Posterior vena cava (tissue), 2 donors: ENCODE data around the gene GLG1. TPM values are rescaled to one million over a fixed set of nuclear protein-coding genes. Genes with fewer than 3 reads are reported as not detected.

Source experiments
- DNase-seq: peaks from one replicate; pipeline ENCODE4 v3.0.0-alpha.2; 2020; ENCODE audit warnings: low spot score
- intact Hi-C, 2 donors: fragments of 100-400 bp; cut with DNase I; formaldehyde crosslinking; loops; one replicate each; pipeline versions ENCODE4 v1.14.1 to v1.14.2; 2022 to 2023
- total RNA-seq, 2 donors: library from RNA; stranded (reverse); fragmentation: NEBNext Ultra II Directional; extraction: Animal tissue kit (Norgen Biotek cat#: 25700); gene quantifications; one replicate each; pipeline ENCODE4 v1.2.1, GENCODE V29; 2021
- donor health status: DM: yes; HTN: yes; CAD: no.
- donor health status: DM: yes; HTN: yes; CAD: no.

GLG1 gene
- total RNA-seq, 2 donors from 2014 or later, result 101 to 143 TPM

- DNase-seq, result no peak
- intact Hi-C loops, result no loop called here
Observed at GRCh38 chr16:74500907-74501306, 106.0 kb downstream of the GLG1 start.

GRCh38 chr16:74499114-74499513, 107.8 kb downstream of the GLG1 start:
- DNase-seq, result no peak
- intact Hi-C loops, result no loop called here

- no peak for DNase-seq
- intact Hi-C loops, result no loop called here
Observed at GRCh38 chr16:74497761-74498160, 109.2 kb downstream of the GLG1 start.

- intact Hi-C loops, result no loop called here
Observed at GRCh38 chr16:74496054-74496453, 110.9 kb downstream of the GLG1 start.

GRCh38 chr16:74492976-74493375, 113.9 kb downstream of the GLG1 start:
- intact Hi-C loops, result no loop called here
- DNase-seq, result no peak

More at GRCh38 chr16:74496054-74496453, 110.9 kb downstream of the GLG1 start:
- no peak for DNase-seq

- DNase-seq, result no peak
- intact Hi-C loops, result no loop called here
Observed at GRCh38 chr16:74487634-74488495, 119.0 kb downstream of the GLG1 start.

GRCh38 chr16:74485916-74486315, 121.0 kb downstream of the GLG1 start:
- DNase-seq, result no peak
- intact Hi-C loops, result no loop called here

- no peak for DNase-seq
- intact Hi-C loops, result no loop called here
Observed at GRCh38 chr16:74480150-74481029, 126.5 kb downstream of the GLG1 start.

- DNase-seq, result no peak
- intact Hi-C loops, result no loop called here
Observed at GRCh38 chr16:74477226-74477625, 129.7 kb downstream of the GLG1 start.

GRCh38 chr16:74474416-74474815, 132.5 kb downstream of the GLG1 start:
- no peak for DNase-seq
- intact Hi-C loops, result loop anchor here in 1 of 2 donors (5.0 kb wide), 1 partner anchor 148 kb away; no protein-coding TSS in a partner anchor

GRCh38 chr16:74472540-74472939, 134.4 kb downstream of the GLG1 start:
- no peak for DNase-seq
- intact Hi-C loops, result loop anchor here in 1 of 2 donors (5.0 kb wide), 1 partner anchor 150 kb away; no protein-coding TSS in a partner anchor

GRCh38 chr16:74472010-74472409, 134.9 kb downstream of the GLG1 start:
- intact Hi-C loops, result loop anchor here in 1 of 2 donors (5.0 kb wide), 1 partner anchor 150 kb away; no protein-coding TSS in a partner anchor
- DNase-seq, result no peak

- DNase-seq, result no peak
- intact Hi-C loops, result loop anchor here (5.0 to 10.0 kb wide), 2 partner anchors 152 to 155 kb away; no protein-coding TSS in a partner anchor
Observed at GRCh38 chr16:74469946-74470478, 136.9 kb downstream of the GLG1 start.

GRCh38 chr16:74468807-74469525, 137.9 kb downstream of the GLG1 start:
- no peak for DNase-seq
- intact Hi-C loops, result loop anchor here in 1 of 2 donors (10.0 kb wide), 1 partner anchor 156 kb away; no protein-coding TSS in a partner anchor

GRCh38 chr16:74466872-74467271, 140.0 kb downstream of the GLG1 start:
- intact Hi-C loops, result loop anchor here in 1 of 2 donors (10.0 kb wide), 1 partner anchor 158 kb away; no protein-coding TSS in a partner anchor
- no peak for DNase-seq

GRCh38 chr16:74465851-74466685, 140.8 kb downstream of the GLG1 start:
- DNase-seq, result no peak
- intact Hi-C loops, result loop anchor here in 1 of 2 donors (10.0 kb wide), 1 partner anchor 159 kb away; no protein-coding TSS in a partner anchor

GRCh38 chr16:74465281-74465680, 141.6 kb downstream of the GLG1 start:
- DNase-seq, result no peak
- intact Hi-C loops, result loop anchor here in 1 of 2 donors (10.0 kb wide), 1 partner anchor 160 kb away; no protein-coding TSS in a partner anchor

GRCh38 chr16:74463888-74464287, 143.0 kb downstream of the GLG1 start:
- no peak for DNase-seq
- intact Hi-C loops, result loop anchor here in 1 of 2 donors (10.0 kb wide), 1 partner anchor 161 kb away; no protein-coding TSS in a partner anchor
